Natural killer cell (primary cell): ENCODE data around the gene ITGB5. TPM values are rescaled to one million over a fixed set of nuclear protein-coding genes. Genes with fewer than 3 reads are reported as not detected.

ENCODE experiments used
- ATAC-seq, 3 donors: fragments of 150-1000 bp in 2 of 3; fragments of 200-7000 bp in 1 of 3; cut with Tn5 transposase; 1 replicate in 1 of 3; 2 replicates in 2 of 3; pipeline ENCODE4 v1.10.0; 2021; ENCODE audit warnings: mild to moderate bottlenecking in 2 of 3, moderate library complexity in 2 of 3
- DNase-seq, 2 donors: peaks; one replicate each; pipeline versions ENCODE4 v3.0.0 to v3.0.0-alpha.2; 2013 to 2021; ENCODE audit warnings: mixed read lengths in 1 of 2
- H3K27ac ChIP-seq: one replicate; pipeline ENCODE4 v1.5.1; 2013; ENCODE audit warnings: mild to moderate bottlenecking, low read length
- H3K27me3 ChIP-seq: one replicate; pipeline ENCODE4 v1.6.1; 2013; ENCODE audit warnings: low read length; ENCODE audit not compliant: control insufficient read depth, insufficient read depth
- H3K36me3 ChIP-seq: one replicate; pipeline ENCODE4 v1.6.1; 2013; ENCODE audit warnings: low read length; ENCODE audit not compliant: control insufficient read depth, insufficient read depth
- H3K4me1 ChIP-seq: one replicate; pipeline ENCODE4 v1.6.1; 2013; ENCODE audit warnings: low read length; ENCODE audit not compliant: control insufficient read depth, insufficient read depth
- H3K4me3 ChIP-seq: one replicate; pipeline ENCODE4 v1.5.1; 2013; ENCODE audit warnings: low read length
- H3K9me3 ChIP-seq: one replicate; pipeline ENCODE4 v1.6.1; 2013; ENCODE audit warnings: low read length; ENCODE audit not compliant: control insufficient read depth, insufficient read depth
- H3K27ac Mint-ChIP-seq, 2 donors: one replicate each; pipeline ENCODE4 v1.8.0; 2022; ENCODE audit warnings: mild to moderate bottlenecking in 2 of 2, mixed read lengths in 2 of 2, moderate library complexity in 1 of 2
- H3K27me3 Mint-ChIP-seq, 2 donors: one replicate each; pipeline ENCODE4 v1.8.0; 2022; ENCODE audit warnings: low read depth in 2 of 2, mixed read lengths in 2 of 2
- H3K36me3 Mint-ChIP-seq: one replicate; pipeline ENCODE4 v1.8.0; 2022; ENCODE audit warnings: mixed read lengths
- H3K4me1 Mint-ChIP-seq, 2 donors: one replicate each; pipeline ENCODE4 v1.8.0; 2022; ENCODE audit warnings: mixed read lengths in 2 of 2
- H3K4me3 Mint-ChIP-seq: one replicate; pipeline ENCODE4 v1.8.0; 2022; ENCODE audit warnings: mild to moderate bottlenecking, moderate library complexity, mixed read lengths
- H3K9me3 Mint-ChIP-seq, 2 donors: one replicate each; pipeline ENCODE4 v1.8.0; 2022; ENCODE audit warnings: mixed read lengths in 2 of 2
- WGBS: methylation state at CpG from one replicate; pipeline ENCODE4 v1.1.7; 2013; ENCODE audit warnings: missing lambda C conversion rate; ENCODE audit not compliant: insufficient coverage; 5-methylcytosine and 5-hydroxymethylcytosine counted together
- intact Hi-C: fragments of 100-400 bp; cut with micrococcal nuclease; formaldehyde crosslinking; loops from one replicate; pipeline ENCODE4 v1.14.2; 2022
- total RNA-seq, 4 donors: library from RNA; stranded (reverse); fragments of 120-200 nt in 1 of 4; gene quantifications; one replicate each; pipeline versions ENCODE4 v1.2.3 to v1.2.4, GENCODE V29; 2013 to 2022
- TF ChIP-seq, protein P1 (sequence below): fragments of 200-600 bp; IDR thresholded peaks from one replicate; pipeline ENCODE4 v1.8.0; 2022; ENCODE audit warnings: antibody characterized with exemption

The ITGB5 gene
- total RNA-seq, 3 donors from 2014 or later (not counting 1 experiment from before 2014, with no cell fraction given): 1.0 to 8.4 (median 5.4) TPM

DNA sequence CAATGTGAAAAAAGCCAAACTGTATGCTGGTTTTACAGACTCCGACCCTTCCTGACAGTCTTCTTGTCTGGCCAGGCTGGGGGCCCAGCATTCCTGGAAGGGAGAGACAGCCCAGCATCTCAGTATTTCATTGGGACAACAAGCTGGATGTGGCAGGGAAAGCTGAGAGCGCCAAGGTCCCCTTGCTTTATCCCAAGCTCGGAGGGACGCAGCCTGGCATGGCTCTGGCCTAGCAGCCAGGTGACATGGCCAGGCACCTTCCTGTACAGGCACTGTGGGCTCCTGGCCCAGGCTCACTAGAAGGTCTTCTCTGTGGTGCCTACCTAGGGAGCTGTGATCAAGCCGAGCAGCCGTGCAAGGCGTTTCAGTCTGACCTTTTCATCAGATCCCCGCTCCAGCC lies 124.0 kb downstream of the ITGB5 start:
- DNase-seq (no peak), ATAC-seq (no peak)
- Histone ChIP-seq H3K4me3 (no peak overlapping the region), H3K27ac (no peak overlapping the region), H3K4me1 (peaks cover 7% of the 10 kb centered on the region), H3K9me3 (no peaks in the 10 kb centered on the region), H3K27me3 (no peaks in the 10 kb centered on the region), H3K36me3 (no peaks in the 10 kb centered on the region)
- H3K27me3 Mint-ChIP-seq: peaks cover 0 to 4% of the 10 kb centered on the region in 2 donors
- H3K9me3 Mint-ChIP-seq: no peaks in the 10 kb centered on the region
- no peaks in the 10 kb centered on the region for H3K36me3 Mint-ChIP-seq
- peaks cover 0 to 6% of the 10 kb centered on the region in 2 donors for H3K4me1 Mint-ChIP-seq
- TF ChIP-seq, protein P1, sequence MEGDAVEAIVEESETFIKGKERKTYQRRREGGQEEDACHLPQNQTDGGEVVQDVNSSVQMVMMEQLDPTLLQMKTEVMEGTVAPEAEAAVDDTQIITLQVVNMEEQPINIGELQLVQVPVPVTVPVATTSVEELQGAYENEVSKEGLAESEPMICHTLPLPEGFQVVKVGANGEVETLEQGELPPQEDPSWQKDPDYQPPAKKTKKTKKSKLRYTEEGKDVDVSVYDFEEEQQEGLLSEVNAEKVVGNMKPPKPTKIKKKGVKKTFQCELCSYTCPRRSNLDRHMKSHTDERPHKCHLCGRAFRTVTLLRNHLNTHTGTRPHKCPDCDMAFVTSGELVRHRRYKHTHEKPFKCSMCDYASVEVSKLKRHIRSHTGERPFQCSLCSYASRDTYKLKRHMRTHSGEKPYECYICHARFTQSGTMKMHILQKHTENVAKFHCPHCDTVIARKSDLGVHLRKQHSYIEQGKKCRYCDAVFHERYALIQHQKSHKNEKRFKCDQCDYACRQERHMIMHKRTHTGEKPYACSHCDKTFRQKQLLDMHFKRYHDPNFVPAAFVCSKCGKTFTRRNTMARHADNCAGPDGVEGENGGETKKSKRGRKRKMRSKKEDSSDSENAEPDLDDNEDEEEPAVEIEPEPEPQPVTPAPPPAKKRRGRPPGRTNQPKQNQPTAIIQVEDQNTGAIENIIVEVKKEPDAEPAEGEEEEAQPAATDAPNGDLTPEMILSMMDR: no peak
- no peak overlapping the region for H3K4me3 Mint-ChIP-seq
- WGBS: 96% methylated on average over 8 of the region's 8 CpGs
- intact Hi-C loops: loop anchor here (10.0 kb wide), 1 partner anchor 672 kb away; no protein-coding TSS in a partner anchor
- no peak overlapping the region for H3K27ac Mint-ChIP-seq

DNA sequence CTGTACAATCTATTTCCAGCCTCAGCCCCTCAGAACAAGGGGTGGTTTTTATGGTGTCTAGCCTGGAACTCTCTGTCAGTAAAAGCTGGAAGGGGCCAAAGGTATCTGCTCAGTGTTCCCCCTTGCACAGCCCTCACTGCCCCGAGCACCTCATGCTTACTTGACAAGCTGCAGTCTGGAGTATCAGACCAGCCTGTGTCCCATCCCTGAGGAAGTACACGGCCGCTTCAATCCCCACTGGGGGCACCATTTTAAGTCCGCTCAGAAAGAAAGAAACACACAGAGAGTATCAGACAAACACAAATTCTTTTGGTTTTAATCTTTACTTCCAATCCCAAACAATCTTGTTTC lies 124.5 kb downstream of the ITGB5 start:
- H3K27ac Mint-ChIP-seq: no peak overlapping the region
- ATAC-seq: no peak
- TF ChIP-seq, protein P1: no peak
- H3K27me3 ChIP-seq: no peaks in the 10 kb centered on the region
- H3K4me1 Mint-ChIP-seq: peaks cover 0 to 6% of the 10 kb centered on the region in 2 donors
- H3K4me3 Mint-ChIP-seq: no peak overlapping the region
- no peaks in the 10 kb centered on the region for H3K9me3 Mint-ChIP-seq
- H3K27me3 Mint-ChIP-seq: peaks cover 0 to 3% of the 10 kb centered on the region in 2 donors
- no peak overlapping the region for H3K27ac ChIP-seq
- DNase-seq: no peak
- H3K4me1 ChIP-seq: peaks cover 7% of the 10 kb centered on the region
- no peaks in the 10 kb centered on the region for H3K9me3 ChIP-seq
- no peaks in the 10 kb centered on the region for H3K36me3 Mint-ChIP-seq
- H3K4me3 ChIP-seq: no peak overlapping the region
- intact Hi-C loops: loop anchor here (10.0 kb wide), 1 partner anchor 672 kb away; no protein-coding TSS in a partner anchor
- H3K36me3 ChIP-seq: no peaks in the 10 kb centered on the region
- 91% methylated on average over 4 of the region's 4 CpGs for WGBS

- Histone ChIP-seq H3K4me1 (peaks cover 7% of the 10 kb centered on the region), H3K9me3 (no peaks in the 10 kb centered on the region), H3K27ac (no peak overlapping the region), H3K36me3 (no peaks in the 10 kb centered on the region), H3K4me3 (no peak overlapping the region), H3K27me3 (no peaks in the 10 kb centered on the region)
- intact Hi-C loops: loop anchor here (1.0 to 10.0 kb wide), 3 partner anchors 139 to 823 kb away; no protein-coding TSS in a partner anchor
- TF ChIP-seq, protein P1: no peak
- Mint-ChIP-seq H3K4me3 (no peak overlapping the region), H3K4me1 (peaks cover 0 to 6% of the 10 kb centered on the region in 2 donors), H3K36me3 (no peaks in the 10 kb centered on the region), H3K27ac (no peak overlapping the region), H3K27me3 (peaks cover 0 to 1% of the 10 kb centered on the region in 2 donors), H3K9me3 (no peaks in the 10 kb centered on the region)
- WGBS: 86% methylated on average over 5 of the region's 6 CpGs
- no peak for DNase-seq
- no peak for ATAC-seq
Observed at GRCh38 chr3:124761935-124762660, 125.1 kb downstream of the ITGB5 start.
